Measurements from ENCODE around the gene ADAD2. TPM values are rescaled to one million over a fixed set of nuclear protein-coding genes. Genes with fewer than 3 reads are reported as not detected.
A peak's percentile ranks its signal among the peaks of the same experiment; 100 is the strongest.

Gene ADAD2
- total and polyA plus RNA-seq, 9 of the 15 experiments (the other 6 are each of a cell fraction or from before 2014, with no cell fraction given): 0.07 TPM; not detected in 8

DNA sequence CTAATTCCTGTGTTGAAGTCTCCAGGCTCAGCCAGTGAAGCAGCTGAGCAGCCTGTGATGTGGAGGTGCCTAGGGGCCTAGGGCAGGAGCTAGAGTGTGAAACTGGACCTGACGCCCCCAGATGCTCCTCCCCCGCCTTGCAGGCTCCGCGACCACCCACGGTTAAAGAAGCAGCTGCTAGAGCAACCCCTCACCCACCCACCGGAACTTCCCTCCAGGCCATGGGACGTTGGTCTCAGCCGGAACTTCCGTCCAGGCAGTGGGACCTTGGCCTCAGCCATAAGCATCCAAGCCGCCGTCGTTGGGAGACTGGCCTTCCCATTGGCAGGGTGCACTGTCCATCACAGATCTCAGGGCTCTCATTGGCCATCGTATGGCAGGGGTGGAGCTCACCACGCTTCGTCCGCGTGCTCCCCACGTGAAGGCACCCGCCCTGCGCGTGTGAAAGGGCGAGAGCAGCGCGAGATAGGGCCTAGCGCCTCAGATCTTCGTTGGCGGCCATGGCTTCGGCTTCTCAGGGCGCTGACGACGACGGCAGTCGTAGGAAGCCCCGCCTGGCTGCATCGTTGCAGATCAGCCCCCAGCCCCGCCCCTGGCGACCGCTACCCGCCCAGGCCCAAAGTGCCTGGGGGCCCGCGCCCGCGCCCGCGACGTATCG, at the start of gene ADAD2 (continued):
- TF ChIP-seq ZNF444 (CRISPR knock-in tag; IDR thresholded peaks at IDR 0.05): no peak
- TF ChIP-seq TCF7 (IDR thresholded peaks at IDR 0.05; ENCODE audit: borderline replicate concordance): no peak
- no peak for TF ChIP-seq ETV6 (IDR thresholded peaks at IDR 0.05; ENCODE audit: borderline replicate concordance in 1 of 2, low read depth in 2 of 2, low read length in 1 of 2)
- TF ChIP-seq ETV6 (CRISPR knock-in tag; IDR thresholded peaks at IDR 0.05; ENCODE audit: borderline replicate concordance): no peak
- TF ChIP-seq KLF6 (CRISPR knock-in tag; IDR thresholded peaks at IDR 0.05; ENCODE audit: borderline replicate concordance): no peak
- TF ChIP-seq CCAR2 (IDR thresholded peaks at IDR 0.05; ENCODE audit: low read depth, low read length): no peak
- no peak for TF ChIP-seq ZNF780A (CRISPR knock-in tag; IDR thresholded peaks at IDR 0.05)
- TF ChIP-seq PCBP2 (IDR thresholded peaks at IDR 0.05; ENCODE audit: low read depth, low read length, poor library complexity, severe bottlenecking): no peak
- TF ChIP-seq THRAP3 (IDR thresholded peaks at IDR 0.05; ENCODE audit: borderline replicate concordance): no peak
- no peak for TF ChIP-seq HNRNPL (IDR thresholded peaks at IDR 0.05; ENCODE audit: low read depth, low read length)
- no peak for TF ChIP-seq RREB1 (CRISPR knock-in tag; IDR thresholded peaks at IDR 0.05)
- no peak for TF ChIP-seq STAT5A (IDR thresholded peaks at IDR 0.05; ENCODE audit: borderline replicate concordance, low read length)
- TF ChIP-seq ERF (CRISPR knock-in tag; IDR thresholded peaks at IDR 0.05): no peak
- TF ChIP-seq SIRT6 (IDR thresholded peaks at IDR 0.05; ENCODE audit: low read depth, low read length): no peak
- no peak for TF ChIP-seq DDX20 (tag; IDR thresholded peaks at IDR 0.05; ENCODE audit: low read depth)
- no peak for TF ChIP-seq SIX5 (IDR thresholded peaks at IDR 0.05; ENCODE audit: borderline replicate concordance in 1 of 2, insufficient read depth in 1 of 2, low read depth in 1 of 2, low read length in 2 of 2)
- no peak for TF ChIP-seq MECOM (CRISPR knock-in tag; IDR thresholded peaks at IDR 0.05)
- TF ChIP-seq CHCHD3 (CRISPR knock-in tag; IDR thresholded peaks at IDR 0.05): no peak
- no peak for TF ChIP-seq RBM25 (IDR thresholded peaks at IDR 0.05; ENCODE audit: low read depth, low read length, severe bottlenecking)
- TF ChIP-seq ATF3 (IDR thresholded peaks at IDR 0.05): peak; percentile 21; the same call in 1 of the 2 replicates
- no peak for TF ChIP-seq ATF3 (CRISPR knock-in tag; conservative IDR thresholded peaks at IDR 0.05)
- TF ChIP-seq SP2 (IDR thresholded peaks at IDR 0.05; ENCODE audit: extremely low read depth, low read depth, low read length, poor library complexity, severe bottlenecking): peak; percentile 62
- peak; percentile 81 for TF ChIP-seq FOS (IDR thresholded peaks at IDR 0.05; ENCODE audit: extremely low read depth, insufficient read length)
- no peak for TF ChIP-seq SLC30A9 (CRISPR knock-in tag; IDR thresholded peaks at IDR 0.05)

Data from K562 (cell line).